ENCODE data around the gene HECTD1.

DNA sequence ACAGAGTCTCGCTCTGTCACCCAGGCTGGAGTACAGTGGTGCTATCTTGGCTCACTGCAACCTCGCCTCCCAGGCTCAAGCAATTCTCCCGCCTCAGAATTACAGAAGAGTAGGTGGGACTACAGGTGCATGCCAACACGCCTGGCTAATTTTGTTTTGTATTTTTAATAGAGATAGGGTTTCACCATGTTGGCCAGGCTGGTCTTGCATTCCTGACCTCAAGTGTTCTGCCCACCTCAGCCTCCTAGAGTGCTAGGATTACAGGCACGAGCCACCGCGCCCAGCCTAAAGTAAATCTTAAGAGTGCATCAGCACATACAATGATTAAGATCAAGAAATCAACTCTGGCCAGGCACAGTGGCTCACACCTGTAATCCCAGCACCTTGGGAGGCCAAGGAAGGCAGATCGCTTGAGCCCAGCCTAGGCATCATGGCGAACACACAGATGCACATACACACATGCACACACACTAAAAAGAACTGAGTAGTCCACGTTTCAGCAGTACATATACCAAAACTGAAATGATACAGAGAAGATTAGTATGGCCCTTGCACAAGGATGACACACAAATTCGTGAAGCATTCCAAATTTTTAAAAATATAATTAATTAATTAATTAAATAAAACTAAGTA, 65.0 kb downstream of the HECTD1 start:
- TF ChIP-seq NFYB (IDR thresholded peaks at IDR 0.05; ENCODE audit: insufficient read depth, low read depth, low read length): no peak
- no peak for TF ChIP-seq RFX5 (IDR thresholded peaks at IDR 0.05; ENCODE audit: low read depth, low read length)
- TF ChIP-seq POLR2AphosphoS5 (IDR thresholded peaks at IDR 0.05; ENCODE audit: low read length): no peak
- no peak for TF ChIP-seq CREM (IDR thresholded peaks at IDR 0.05; ENCODE audit: low read depth)
- no peak for TF ChIP-seq ZNF24 (IDR thresholded peaks at IDR 0.05)
- TF ChIP-seq MEF2A (IDR thresholded peaks at IDR 0.05; ENCODE audit: insufficient read depth, low read depth, low read length): no peak
- TF ChIP-seq PAX8 (IDR thresholded peaks at IDR 0.05): no peak
- TF ChIP-seq, protein P1, sequence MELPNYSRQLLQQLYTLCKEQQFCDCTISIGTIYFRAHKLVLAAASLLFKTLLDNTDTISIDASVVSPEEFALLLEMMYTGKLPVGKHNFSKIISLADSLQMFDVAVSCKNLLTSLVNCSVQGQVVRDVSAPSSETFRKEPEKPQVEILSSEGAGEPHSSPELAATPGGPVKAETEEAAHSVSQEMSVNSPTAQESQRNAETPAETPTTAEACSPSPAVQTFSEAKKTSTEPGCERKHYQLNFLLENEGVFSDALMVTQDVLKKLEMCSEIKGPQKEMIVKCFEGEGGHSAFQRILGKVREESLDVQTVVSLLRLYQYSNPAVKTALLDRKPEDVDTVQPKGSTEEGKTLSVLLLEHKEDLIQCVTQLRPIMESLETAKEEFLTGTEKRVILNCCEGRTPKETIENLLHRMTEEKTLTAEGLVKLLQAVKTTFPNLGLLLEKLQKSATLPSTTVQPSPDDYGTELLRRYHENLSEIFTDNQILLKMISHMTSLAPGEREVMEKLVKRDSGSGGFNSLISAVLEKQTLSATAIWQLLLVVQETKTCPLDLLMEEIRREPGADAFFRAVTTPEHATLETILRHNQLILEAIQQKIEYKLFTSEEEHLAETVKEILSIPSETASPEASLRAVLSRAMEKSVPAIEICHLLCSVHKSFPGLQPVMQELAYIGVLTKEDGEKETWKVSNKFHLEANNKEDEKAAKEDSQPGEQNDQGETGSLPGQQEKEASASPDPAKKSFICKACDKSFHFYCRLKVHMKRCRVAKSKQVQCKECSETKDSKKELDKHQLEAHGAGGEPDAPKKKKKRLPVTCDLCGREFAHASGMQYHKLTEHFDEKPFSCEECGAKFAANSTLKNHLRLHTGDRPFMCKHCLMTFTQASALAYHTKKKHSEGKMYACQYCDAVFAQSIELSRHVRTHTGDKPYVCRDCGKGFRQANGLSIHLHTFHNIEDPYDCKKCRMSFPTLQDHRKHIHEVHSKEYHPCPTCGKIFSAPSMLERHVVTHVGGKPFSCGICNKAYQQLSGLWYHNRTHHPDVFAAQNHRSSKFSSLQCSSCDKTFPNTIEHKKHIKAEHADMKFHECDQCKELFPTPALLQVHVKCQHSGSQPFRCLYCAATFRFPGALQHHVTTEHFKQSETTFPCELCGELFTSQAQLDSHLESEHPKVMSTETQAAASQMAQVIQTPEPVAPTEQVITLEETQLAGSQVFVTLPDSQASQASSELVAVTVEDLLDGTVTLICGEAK (IDR thresholded peaks at IDR 0.05; ENCODE audit: borderline replicate concordance): no peak
- TF ChIP-seq, protein P2, sequence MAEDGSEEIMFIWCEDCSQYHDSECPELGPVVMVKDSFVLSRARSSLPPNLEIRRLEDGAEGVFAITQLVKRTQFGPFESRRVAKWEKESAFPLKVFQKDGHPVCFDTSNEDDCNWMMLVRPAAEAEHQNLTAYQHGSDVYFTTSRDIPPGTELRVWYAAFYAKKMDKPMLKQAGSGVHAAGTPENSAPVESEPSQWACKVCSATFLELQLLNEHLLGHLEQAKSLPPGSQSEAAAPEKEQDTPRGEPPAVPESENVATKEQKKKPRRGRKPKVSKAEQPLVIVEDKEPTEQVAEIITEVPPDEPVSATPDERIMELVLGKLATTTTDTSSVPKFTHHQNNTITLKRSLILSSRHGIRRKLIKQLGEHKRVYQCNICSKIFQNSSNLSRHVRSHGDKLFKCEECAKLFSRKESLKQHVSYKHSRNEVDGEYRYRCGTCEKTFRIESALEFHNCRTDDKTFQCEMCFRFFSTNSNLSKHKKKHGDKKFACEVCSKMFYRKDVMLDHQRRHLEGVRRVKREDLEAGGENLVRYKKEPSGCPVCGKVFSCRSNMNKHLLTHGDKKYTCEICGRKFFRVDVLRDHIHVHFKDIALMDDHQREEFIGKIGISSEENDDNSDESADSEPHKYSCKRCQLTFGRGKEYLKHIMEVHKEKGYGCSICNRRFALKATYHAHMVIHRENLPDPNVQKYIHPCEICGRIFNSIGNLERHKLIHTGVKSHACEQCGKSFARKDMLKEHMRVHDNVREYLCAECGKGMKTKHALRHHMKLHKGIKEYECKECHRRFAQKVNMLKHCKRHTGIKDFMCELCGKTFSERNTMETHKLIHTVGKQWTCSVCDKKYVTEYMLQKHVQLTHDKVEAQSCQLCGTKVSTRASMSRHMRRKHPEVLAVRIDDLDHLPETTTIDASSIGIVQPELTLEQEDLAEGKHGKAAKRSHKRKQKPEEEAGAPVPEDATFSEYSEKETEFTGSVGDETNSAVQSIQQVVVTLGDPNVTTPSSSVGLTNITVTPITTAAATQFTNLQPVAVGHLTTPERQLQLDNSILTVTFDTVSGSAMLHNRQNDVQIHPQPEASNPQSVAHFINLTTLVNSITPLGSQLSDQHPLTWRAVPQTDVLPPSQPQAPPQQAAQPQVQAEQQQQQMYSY (CRISPR knock-in tag; IDR thresholded peaks at IDR 0.05): no peak
- TF ChIP-seq RELA (IDR thresholded peaks at IDR 0.05; ENCODE audit: borderline replicate concordance, partially characterized antibody): no peak
- TF ChIP-seq EZH2 (IDR thresholded peaks at IDR 0.05; ENCODE audit: borderline replicate concordance, control insufficient read depth, low read depth, low read length): no peak
- no peak for TF ChIP-seq MXI1 (IDR thresholded peaks at IDR 0.05; ENCODE audit: low read depth, low read length)
- TF ChIP-seq CHD1 (IDR thresholded peaks at IDR 0.05; ENCODE audit: low read depth, low read length): no peak
